Skeletal muscle satellite cell (primary cell): Measurements from ENCODE around the gene FREM2. TPM values are rescaled to one million over a fixed set of nuclear protein-coding genes. Genes with fewer than 3 reads are reported as not detected.

Source experiments
- H3K27me3 ChIP-seq: 2 replicates; pipeline ENCODE4 v1.7.0; 2013; ENCODE audit warnings: low read length; ENCODE audit not compliant: control insufficient read depth, insufficient read depth
- H3K36me3 ChIP-seq: 2 replicates; pipeline ENCODE4 v1.7.0; 2013; ENCODE audit warnings: mild to moderate bottlenecking, control low read depth, low read length; ENCODE audit not compliant: insufficient read depth
- H3K4me1 ChIP-seq: 2 replicates; pipeline ENCODE4 v1.7.0; 2013; ENCODE audit warnings: low read length; ENCODE audit not compliant: control insufficient read depth, insufficient read depth
- H3K4me2 ChIP-seq: 2 replicates; pipeline ENCODE4 v1.7.0; 2013; ENCODE audit warnings: mild to moderate bottlenecking, low read length
- H3K4me3 ChIP-seq: 2 replicates; pipeline ENCODE4 v1.7.0; 2013; ENCODE audit warnings: low read length
- H3K9ac ChIP-seq: 2 replicates; pipeline ENCODE4 v1.7.0; 2013; ENCODE audit warnings: mild to moderate bottlenecking, low read depth, low read length, moderate library complexity
- H3K9me3 ChIP-seq: replicated peaks from 2 replicates; pipeline ENCODE4 v1.7.0; 2013; ENCODE audit warnings: mild to moderate bottlenecking, control low read depth, low read length
- small RNA-seq: library from RNA; depleted of rRNA; stranded (forward); fragments of <200 nt; gene quantifications from one replicate; pipeline ENCODE3, GENCODE V24; 2012

The FREM2 gene

GRCh38 chr13:38905081-38905480, 218.2 kb downstream of the FREM2 start:
- Histone ChIP-seq H3K4me2 (no peak overlapping the region), H3K9ac (no peak overlapping the region), H3K9me3 (no peaks in the 10 kb centered on the region), H3K27me3 (peaks cover 5% of the 10 kb centered on the region), H3K36me3 (no peaks in the 10 kb centered on the region), H3K4me1 (no peaks in the 10 kb centered on the region), H3K4me3 (no peak overlapping the region)

- no peak overlapping the region for H3K9ac ChIP-seq
- H3K4me3 ChIP-seq: no peak overlapping the region
- H3K27me3 ChIP-seq: peaks cover 11% of the 10 kb centered on the region
- no peaks in the 10 kb centered on the region for H3K36me3 ChIP-seq
- H3K4me2 ChIP-seq: no peak overlapping the region
- no peaks in the 10 kb centered on the region for H3K4me1 ChIP-seq
- H3K9me3 ChIP-seq: no peaks in the 10 kb centered on the region
Measured at GRCh38 chr13:38905861-38906260, 219.0 kb downstream of the FREM2 start.

GRCh38 chr13:38908574-38908973, 221.7 kb downstream of the FREM2 start:
- no peaks in the 10 kb centered on the region for H3K4me1 ChIP-seq
- H3K36me3 ChIP-seq: no peaks in the 10 kb centered on the region
- H3K27me3 ChIP-seq: peaks cover 6% of the 10 kb centered on the region
- H3K4me3 ChIP-seq: no peak overlapping the region
- no peak overlapping the region for H3K4me2 ChIP-seq
- no peaks in the 10 kb centered on the region for H3K9me3 ChIP-seq
- H3K9ac ChIP-seq: no peak overlapping the region

- Histone ChIP-seq H3K4me3 (no peak overlapping the region), H3K9me3 (no peaks in the 10 kb centered on the region), H3K36me3 (no peaks in the 10 kb centered on the region)
Measured at GRCh38 chr13:38914070-38914469, 227.2 kb downstream of the FREM2 start.

GRCh38 chr13:38921081-38921480, 234.2 kb downstream of the FREM2 start:
- Histone ChIP-seq H3K4me1 (no peaks in the 10 kb centered on the region), H3K4me2 (no peak overlapping the region), H3K9me3 (no peaks in the 10 kb centered on the region), H3K27me3 (peaks cover 21% of the 10 kb centered on the region), H3K9ac (no peak overlapping the region), H3K36me3 (no peaks in the 10 kb centered on the region), H3K4me3 (no peak overlapping the region)

More at GRCh38 chr13:38914070-38914469, 227.2 kb downstream of the FREM2 start:
- Histone ChIP-seq H3K4me1 (no peaks in the 10 kb centered on the region), H3K4me2 (no peak overlapping the region), H3K9ac (no peak overlapping the region), H3K27me3 (peaks cover 12% of the 10 kb centered on the region)

GRCh38 chr13:38922170-38922569, 235.3 kb downstream of the FREM2 start:
- Histone ChIP-seq H3K4me2 (no peak overlapping the region), H3K27me3 (peaks cover 19% of the 10 kb centered on the region), H3K4me1 (no peaks in the 10 kb centered on the region)

GRCh38 chr13:38933786-38934185, 246.9 kb downstream of the FREM2 start:
- no peaks in the 10 kb centered on the region for H3K9me3 ChIP-seq
- H3K27me3 ChIP-seq: no peaks in the 10 kb centered on the region
- no peak overlapping the region for H3K4me2 ChIP-seq
- no peaks in the 10 kb centered on the region for H3K36me3 ChIP-seq
- H3K4me3 ChIP-seq: no peak overlapping the region
- H3K4me1 ChIP-seq: no peaks in the 10 kb centered on the region
- no peak overlapping the region for H3K9ac ChIP-seq

More at GRCh38 chr13:38922170-38922569, 235.3 kb downstream of the FREM2 start:
- Histone ChIP-seq H3K9ac (no peak overlapping the region), H3K4me3 (no peak overlapping the region), H3K9me3 (no peaks in the 10 kb centered on the region), H3K36me3 (no peaks in the 10 kb centered on the region)

Small RNAs within 50 kb of the gene (small RNA-seq; reads per million reads assigned to genes)
- not detected for gene PLA2G12AP2
- gene RNU6-56P: not detected
